Lung (tissue), 12 donors: ENCODE results near the gene NTM. TPM values are rescaled to one million over a fixed set of nuclear protein-coding genes. Genes with fewer than 3 reads are reported as not detected.
A peak's percentile ranks its signal among the peaks of the same experiment; 100 is the strongest.

Source experiments
- ATAC-seq: fragments of 200-7000 bp; cut with Tn5 transposase; one replicate; pipeline ENCODE4 v1.9.1; 2020; ENCODE audit warnings: moderate number of reproducible peaks; ENCODE audit not compliant: insufficient read depth, low FRiP score
- DNase-seq, 3 donors: peaks; one replicate each; pipeline ENCODE4 v3.0.0-alpha.2; 2013 to 2017
- H3K27ac ChIP-seq, 2 donors: one replicate each; pipeline ENCODE4 v1.5.1; 2013; ENCODE audit warnings: mild to moderate bottlenecking in 2 of 2, moderate library complexity in 2 of 2, control low read depth in 1 of 2, inconsistent platforms in 1 of 2, low read depth in 1 of 2, low read length in 1 of 2
- H3K27me3 ChIP-seq, 3 donors: one replicate each; pipeline ENCODE4 v1.5.1; 2013; ENCODE audit warnings: low read length in 2 of 3; ENCODE audit not compliant: control insufficient read depth in 3 of 3, insufficient read depth in 3 of 3
- H3K36me3 ChIP-seq, 4 donors: one replicate each; pipeline ENCODE4 v1.5.1; 2013; ENCODE audit warnings: low read length in 4 of 4, mild to moderate bottlenecking in 1 of 4, moderate library complexity in 1 of 4; ENCODE audit not compliant: control insufficient read depth in 4 of 4, insufficient read depth in 4 of 4
- H3K4me1 ChIP-seq, 5 donors: one replicate each; pipeline ENCODE4 v1.5.1; 2013; ENCODE audit warnings: low read length in 5 of 5, mild to moderate bottlenecking in 2 of 5, moderate library complexity in 1 of 5; ENCODE audit not compliant: control insufficient read depth in 5 of 5, insufficient read depth in 5 of 5
- H3K4me3 ChIP-seq: one replicate; pipeline ENCODE4 v1.5.1; 2013; ENCODE audit warnings: mild to moderate bottlenecking, control low read depth, moderate library complexity
- H3K9ac ChIP-seq, 2 donors: one replicate each; pipeline ENCODE4 v1.5.1; 2013; ENCODE audit warnings: low read length in 2 of 2, control low read depth in 1 of 2; ENCODE audit not compliant: insufficient read depth in 1 of 2
- H3K9me3 ChIP-seq, 4 donors: one replicate each; pipeline ENCODE4 v1.5.1; 2013; ENCODE audit warnings: low read length in 3 of 4, mild to moderate bottlenecking in 1 of 4, moderate library complexity in 1 of 4; ENCODE audit not compliant: control insufficient read depth in 4 of 4, insufficient read depth in 3 of 4
- CTCF ChIP-seq: IDR thresholded peaks from 2 replicates; pipeline ENCODE4 v1.5.1; 2012; ENCODE audit warnings: mild to moderate bottlenecking; ENCODE audit errors: control extremely low read depth, extremely low read depth
- WGBS, 2 donors: extraction: QIAGEN DNeasy Blood & Tissue Kit; methylation state at CpG; one replicate each; pipeline ENCODE4 v1.1.7; 2013; 5-methylcytosine and 5-hydroxymethylcytosine counted together
- polyA plus RNA-seq, 2 donors: library from polyadenylated mRNA; stranded (reverse); fragments of 200-250 nt; gene quantifications; one replicate each; pipeline ENCODE4 v1.2.1, GENCODE V29; 2013
- total RNA-seq, 2 donors: library from RNA; depleted of rRNA in 1 of 2; stranded (reverse); fragments of >200 nt in 1 of 2; gene quantifications; one replicate each; pipeline ENCODE4 v1.2.1, GENCODE V29; 2014 to 2021
- donor health status: control.
- donor health status: control.
- donor health status: Bipolar disorder and iron deficiency.
- donor health status: healthy.
- donor health status: DM: yes; HTN: yes; CAD: no.

The NTM gene
- total and polyA plus RNA-seq, 4 donors = 0.39 to 30.9 (median 7.2) TPM

- DNase-seq = no peak
- no peak overlapping the region for H3K4me3 ChIP-seq
- H3K9ac ChIP-seq = no peak overlapping the region
- no peak overlapping the region for H3K27ac ChIP-seq
- ATAC-seq = no peak
- peaks cover 0 to 3% (median 0%) of the 10 kb centered on the region in 4 donors for H3K9me3 ChIP-seq
- peaks cover 0 to 2% (median 0%) of the 10 kb centered on the region in 5 donors for H3K4me1 ChIP-seq
- no peaks in the 10 kb centered on the region for H3K36me3 ChIP-seq
- H3K27me3 ChIP-seq = peaks cover 0 to 4% (median 4%) of the 10 kb centered on the region in 3 donors
- TF ChIP-seq CTCF = no peak
- WGBS, 2 donors = 77 to 83% methylated on average over 2 of the region's 2 CpGs
Observed at GRCh38 chr11:131870305-131870704, 499.9 kb downstream of the NTM start.

GRCh38 chr11:131871006-131871405, 500.6 kb downstream of the NTM start:
- Histone ChIP-seq H3K4me3 (no peak overlapping the region), H3K36me3 (no peaks in the 10 kb centered on the region), H3K4me1 (peaks cover 0 to 9% (median 0%) of the 10 kb centered on the region in 5 donors), H3K27me3 (peaks cover 0 to 4% (median 4%) of the 10 kb centered on the region in 3 donors), H3K9ac (no peak overlapping the region), H3K9me3 (peaks cover 0 to under 1% (median 0%) of the 10 kb centered on the region in 4 donors), H3K27ac (no peak overlapping the region)
- no peak for DNase-seq
- ATAC-seq = no peak
- WGBS, 2 donors = 69 to 77% methylated on average over 2 of the region's 2 CpGs
- TF ChIP-seq CTCF = no peak

GRCh38 chr11:131874070-131874469, 503.7 kb downstream of the NTM start:
- Histone ChIP-seq H3K27ac (no peak overlapping the region), H3K9me3 (no peaks in the 10 kb centered on the region), H3K36me3 (no peaks in the 10 kb centered on the region), H3K27me3 (peaks cover 0 to 4% (median 0%) of the 10 kb centered on the region in 3 donors), H3K4me1 (peaks cover 0 to 13% (median 0%) of the 10 kb centered on the region in 5 donors), H3K4me3 (no peak overlapping the region), H3K9ac (no peak overlapping the region)
- TF ChIP-seq CTCF = no peak
- ATAC-seq (no peak), DNase-seq (no peak)

- ATAC-seq = peak; percentile 2
- H3K9me3 ChIP-seq = no peaks in the 10 kb centered on the region
- 61 to 73% methylated on average over 5 of the region's 5 CpGs for WGBS, 2 donors
- H3K27me3 ChIP-seq = peaks cover 0 to 4% (median 0%) of the 10 kb centered on the region in 3 donors
- peak overlapping the region in 1 of 2 donors; percentile 34 for H3K9ac ChIP-seq
- peaks cover 0 to 13% (median 0%) of the 10 kb centered on the region in 5 donors for H3K4me1 ChIP-seq
- no peak for TF ChIP-seq CTCF
- peak; percentile 48 to 86 (median 77) for DNase-seq
- H3K27ac ChIP-seq = no peak overlapping the region
- no peaks in the 10 kb centered on the region for H3K36me3 ChIP-seq
- no peak overlapping the region for H3K4me3 ChIP-seq
Observed at GRCh38 chr11:131875611-131876010, 505.2 kb downstream of the NTM start.
